AG04449 (cell line): Measurements from ENCODE around the gene ACSF2.

Experiments
- CTCF ChIA-PET: fragments of 350-600 bp; formaldehyde crosslinking; extraction: SDS; loops from one replicate; lab custom pipeline; 2021; ENCODE audit warnings: antibody characterized with exemption; lab: Yijun Ruan, JAX
- POLR2A ChIA-PET: fragments of 400-600, 350-600 bp; formaldehyde crosslinking; extraction: SDS; loops from one replicate; lab custom pipeline; 2020; ENCODE audit warnings: antibody characterized with exemption, inconsistent platforms; lab: Yijun Ruan, JAX
- DNase-seq: peaks from one replicate; pipeline ENCODE4 v3.0.0-alpha.2; 2010; ENCODE audit warnings: low read depth, low spot score
- H3K4me3 ChIP-seq: 2 replicates; pipeline ENCODE4 v1.5.1; 2011; ENCODE audit warnings: low read depth, mild to moderate bottlenecking, control low read depth, low read length
- TF ChIP-seq, protein P1 (sequence below): IDR thresholded peaks from one replicate; pipeline ENCODE4 v1.5.1; 2011; ENCODE audit warnings: mild to moderate bottlenecking, moderate library complexity, low read length, control low read depth, inconsistent platforms; ENCODE audit not compliant: insufficient read depth; ENCODE audit errors: missing control alignments

ACSF2 gene

DNA sequence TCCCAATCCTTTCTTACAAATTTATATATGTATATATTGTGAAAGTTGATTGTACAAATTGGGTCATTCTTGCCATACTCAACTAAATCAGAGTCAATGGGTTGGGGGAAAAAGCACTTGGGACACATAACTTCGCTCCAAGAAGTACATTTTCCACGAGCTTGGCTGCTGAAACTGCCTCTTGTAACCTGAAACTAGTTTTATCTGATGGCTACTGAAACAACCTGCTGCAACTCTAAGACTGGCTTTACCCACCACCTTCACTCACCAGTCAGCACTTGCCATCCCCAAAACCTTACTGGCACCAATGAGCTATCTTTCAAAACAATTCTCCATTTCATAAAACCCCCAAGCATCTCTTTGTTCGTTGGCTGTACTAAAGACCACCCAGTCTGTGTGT lies 67.7 kb downstream of the ACSF2 start:
- TF ChIP-seq, protein P1, sequence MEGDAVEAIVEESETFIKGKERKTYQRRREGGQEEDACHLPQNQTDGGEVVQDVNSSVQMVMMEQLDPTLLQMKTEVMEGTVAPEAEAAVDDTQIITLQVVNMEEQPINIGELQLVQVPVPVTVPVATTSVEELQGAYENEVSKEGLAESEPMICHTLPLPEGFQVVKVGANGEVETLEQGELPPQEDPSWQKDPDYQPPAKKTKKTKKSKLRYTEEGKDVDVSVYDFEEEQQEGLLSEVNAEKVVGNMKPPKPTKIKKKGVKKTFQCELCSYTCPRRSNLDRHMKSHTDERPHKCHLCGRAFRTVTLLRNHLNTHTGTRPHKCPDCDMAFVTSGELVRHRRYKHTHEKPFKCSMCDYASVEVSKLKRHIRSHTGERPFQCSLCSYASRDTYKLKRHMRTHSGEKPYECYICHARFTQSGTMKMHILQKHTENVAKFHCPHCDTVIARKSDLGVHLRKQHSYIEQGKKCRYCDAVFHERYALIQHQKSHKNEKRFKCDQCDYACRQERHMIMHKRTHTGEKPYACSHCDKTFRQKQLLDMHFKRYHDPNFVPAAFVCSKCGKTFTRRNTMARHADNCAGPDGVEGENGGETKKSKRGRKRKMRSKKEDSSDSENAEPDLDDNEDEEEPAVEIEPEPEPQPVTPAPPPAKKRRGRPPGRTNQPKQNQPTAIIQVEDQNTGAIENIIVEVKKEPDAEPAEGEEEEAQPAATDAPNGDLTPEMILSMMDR = no peak
- ChIA-PET CTCF (interaction anchor here (0.7 to 5.1 kb wide), 7 partner anchors 10 to 201 kb away, joined by 3 to 50 read pairs (median 4); partner anchors contain the start of gene RSAD1), POLR2A (no interaction called here)
- no peak for DNase-seq
- no peak overlapping the region for H3K4me3 ChIP-seq

DNA sequence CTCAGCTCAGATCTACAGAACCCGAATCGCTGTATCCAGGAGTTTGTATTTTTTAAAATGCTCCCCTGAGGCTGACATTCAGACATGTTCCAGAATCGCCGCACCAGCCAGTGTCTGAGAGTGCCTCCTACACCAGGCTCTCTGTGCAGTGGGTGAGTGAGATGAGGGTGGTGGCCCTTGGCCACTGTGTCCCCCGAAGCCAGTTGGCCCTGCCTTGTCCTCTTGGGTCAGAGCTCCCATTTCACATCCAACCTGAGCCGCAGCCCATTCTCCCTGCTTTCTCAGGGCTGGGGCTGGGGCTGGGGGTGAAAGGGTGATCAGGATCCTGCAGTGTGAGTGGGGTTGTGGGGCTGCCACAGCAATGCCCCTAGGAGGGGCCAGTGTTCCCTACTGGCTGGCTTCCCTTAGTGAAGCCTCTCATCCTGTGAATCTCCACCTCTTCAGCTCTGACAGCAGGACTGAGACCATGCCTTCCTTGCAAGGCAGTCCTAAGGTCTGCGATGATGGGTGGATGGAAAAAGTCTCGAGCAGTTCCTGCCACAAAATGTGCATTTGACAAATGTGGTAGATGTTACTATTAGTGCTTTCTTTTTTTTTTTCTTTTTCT lies 69.3 kb downstream of the ACSF2 start:
- CTCF ChIA-PET = interaction anchor here (1.3 to 5.1 kb wide), 3 partner anchors 8 to 16 kb away, joined by 4 to 50 read pairs (median 31); no protein-coding TSS in a partner anchor
- TF ChIP-seq, protein P1 = no peak

DNA sequence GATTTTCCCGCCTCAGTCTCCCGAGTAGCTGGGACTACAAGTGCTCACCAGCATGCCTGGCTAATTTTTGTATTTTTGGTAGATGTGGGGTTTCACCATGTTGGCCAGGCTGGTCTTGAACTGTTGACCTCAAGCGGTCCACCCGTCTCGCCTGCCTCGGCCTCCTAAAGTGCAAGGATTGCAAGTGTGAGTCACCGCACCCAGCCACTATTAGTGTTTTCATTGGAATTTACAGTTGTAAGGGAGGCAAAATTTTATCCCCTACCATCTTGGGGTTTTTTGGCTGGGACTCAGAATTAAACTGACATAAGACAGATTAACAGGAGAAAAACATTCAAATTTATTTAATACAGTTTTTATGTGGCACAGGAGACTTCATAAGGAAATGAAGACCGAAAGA lies 69.9 kb downstream of the ACSF2 start:
- TF ChIP-seq, protein P1 = no peak
- DNase-seq = no peak
- no peak overlapping the region for H3K4me3 ChIP-seq
- POLR2A ChIA-PET = no interaction called here
- CTCF ChIA-PET = interaction anchor here (1.3 to 5.1 kb wide), 3 partner anchors 7 to 16 kb away, joined by 4 to 50 read pairs (median 31); no protein-coding TSS in a partner anchor

More for the DNA sequence above, 69.3 kb downstream of the ACSF2 start:
- no peak for DNase-seq
- H3K4me3 ChIP-seq = no peak overlapping the region
- POLR2A ChIA-PET = no interaction called here

DNA sequence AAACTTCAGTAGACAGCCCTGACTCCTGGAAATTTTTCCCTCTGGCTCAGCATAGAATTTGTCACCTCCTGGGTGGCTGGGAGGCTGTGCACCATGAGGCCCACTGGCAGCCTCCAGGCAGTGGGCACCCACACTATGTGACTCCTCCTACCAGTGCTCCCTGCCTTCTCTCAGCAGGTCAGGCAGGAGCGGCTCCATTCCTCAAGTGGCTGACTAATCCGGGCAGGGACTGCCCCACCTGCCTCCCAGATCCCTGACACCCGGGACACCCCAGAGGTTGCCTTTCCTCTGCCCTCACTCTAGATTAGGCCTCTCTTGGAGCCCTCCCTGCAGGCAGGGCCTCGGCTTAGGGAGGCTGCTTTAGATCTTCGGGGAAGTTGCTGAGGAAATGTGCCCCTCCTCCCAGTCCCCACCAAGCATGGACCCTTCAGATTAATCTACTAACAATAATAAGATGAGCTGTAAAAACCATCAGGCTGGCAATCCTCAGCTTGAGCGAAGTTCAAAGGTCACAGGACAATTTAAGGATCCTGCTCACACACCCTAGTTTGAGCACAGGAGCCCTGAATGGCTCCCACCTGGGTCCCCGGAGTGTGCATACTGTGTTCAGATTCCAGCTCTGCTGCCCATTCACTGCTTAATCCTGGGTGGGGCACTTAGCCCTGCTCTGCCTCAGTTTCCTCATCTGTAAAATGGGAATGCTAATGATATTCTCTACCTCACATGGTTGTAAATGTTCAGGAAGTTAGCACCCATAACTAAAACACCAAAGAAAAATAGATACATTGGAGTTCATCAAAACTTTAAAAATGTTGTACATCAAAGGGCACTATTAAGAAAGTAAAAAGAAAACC lies 72.2 kb downstream of the ACSF2 start:
- TF ChIP-seq, protein P1 = no peak
- POLR2A ChIA-PET = no interaction called here
- H3K4me3 ChIP-seq = no peak overlapping the region
- CTCF ChIA-PET = interaction anchor here (6.1 to 7.8 kb wide), 2 partner anchors 13 to 19 kb away, joined by 33 to 78 read pairs; partner anchors contain the start of gene RSAD1
- DNase-seq = no peak

- TF ChIP-seq, protein P1 = no peak
- H3K4me3 ChIP-seq = no peak overlapping the region
- CTCF ChIA-PET = interaction anchor here (6.1 to 7.8 kb wide), 2 partner anchors 14 to 20 kb away, joined by 33 to 78 read pairs; partner anchors contain the start of gene RSAD1
- POLR2A ChIA-PET = no interaction called here
- DNase-seq = no peak
Measured at GRCh38 chr17:50499270-50499669, 73.3 kb downstream of the ACSF2 start.

DNA sequence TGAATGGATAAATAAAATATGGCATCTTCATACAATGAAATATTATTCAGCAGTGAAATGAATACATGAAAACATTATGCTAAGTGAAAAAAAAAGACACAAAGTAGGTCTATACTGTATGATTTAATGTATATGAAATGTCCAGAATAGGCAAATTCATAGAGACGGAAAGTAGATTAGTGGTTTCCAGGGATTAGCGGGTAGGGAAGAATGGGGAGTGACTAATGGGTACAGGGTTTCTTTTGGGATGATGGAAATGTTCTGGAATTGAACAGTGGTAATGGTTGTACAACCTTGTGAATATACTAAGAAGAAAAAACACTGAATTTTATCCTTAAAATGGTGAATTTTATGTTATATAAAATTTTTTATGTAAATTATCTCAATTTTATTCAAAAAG lies 73.7 kb downstream of the ACSF2 start:
- no peak for DNase-seq
- POLR2A ChIA-PET = no interaction called here
- TF ChIP-seq, protein P1 = no peak
- H3K4me3 ChIP-seq = no peak overlapping the region
- CTCF ChIA-PET = interaction anchor here (6.1 to 7.8 kb wide), 2 partner anchors 15 to 21 kb away, joined by 33 to 78 read pairs; partner anchors contain the start of gene RSAD1
